Measurements from ENCODE around the gene ZNF775.
A peak's percentile ranks its signal among the peaks of the same experiment; 100 is the strongest.

The ZNF775 gene

GRCh38 chr7:150420242-150420641, 41.1 kb downstream of the ZNF775 start:
- DNase-seq (ENCODE audit: extremely low read depth, low read depth), result no peak
- TF ChIP-seq CTCF (IDR thresholded peaks at IDR 0.05; ENCODE audit: low read depth, low read length, missing control alignments), result no peak
- no peak overlapping the region for H3K4me3 ChIP-seq (replicated peaks; ENCODE audit: low read depth, low read length)

GRCh38 chr7:150420987-150421674, 42.0 kb downstream of the ZNF775 start:
- H3K4me3 ChIP-seq (replicated peaks; ENCODE audit: low read depth, low read length), result no peak overlapping the region
- peak; percentile 66 for DNase-seq (ENCODE audit: extremely low read depth, low read depth)
- TF ChIP-seq CTCF (IDR thresholded peaks at IDR 0.05; ENCODE audit: low read depth, low read length, missing control alignments), result peak; percentile 83

- no peak for DNase-seq (ENCODE audit: extremely low read depth, low read depth)
- TF ChIP-seq CTCF (IDR thresholded peaks at IDR 0.05; ENCODE audit: low read depth, low read length, missing control alignments), result no peak
- H3K4me3 ChIP-seq (replicated peaks; ENCODE audit: low read depth, low read length), result no peak overlapping the region
Observed at GRCh38 chr7:150421831-150422230, 42.7 kb downstream of the ZNF775 start.

GRCh38 chr7:150425670-150426069, 46.5 kb downstream of the ZNF775 start:
- no peak overlapping the region for H3K4me3 ChIP-seq (replicated peaks; ENCODE audit: low read depth, low read length)
- no peak for TF ChIP-seq CTCF (IDR thresholded peaks at IDR 0.05; ENCODE audit: low read depth, low read length, missing control alignments)
- DNase-seq (ENCODE audit: extremely low read depth, low read depth), result no peak

GRCh38 chr7:150428671-150429451, 49.7 kb downstream of the ZNF775 start:
- no peak for TF ChIP-seq CTCF (IDR thresholded peaks at IDR 0.05; ENCODE audit: low read depth, low read length, missing control alignments)
- H3K4me3 ChIP-seq (replicated peaks; ENCODE audit: low read depth, low read length), result no peak overlapping the region
- DNase-seq (ENCODE audit: extremely low read depth, low read depth), result peak; percentile 98

- TF ChIP-seq CTCF (IDR thresholded peaks at IDR 0.05; ENCODE audit: low read depth, low read length, missing control alignments), result no peak
- no peak for DNase-seq (ENCODE audit: extremely low read depth, low read depth)
- H3K4me3 ChIP-seq (replicated peaks; ENCODE audit: low read depth, low read length), result no peak overlapping the region
Observed at GRCh38 chr7:150429699-150430098, 50.6 kb downstream of the ZNF775 start.
